Osteoblast (primary cell): ENCODE results near the gene DES. TPM values are rescaled to one million over a fixed set of nuclear protein-coding genes. Genes with fewer than 3 reads are reported as not detected.

Experiments
- DNase-seq: peaks from one replicate; pipeline ENCODE4 v3.0.0; 2011; ENCODE audit warnings: low spot score, mixed read lengths; ENCODE audit not compliant: insufficient read length; ENCODE audit errors: missing footprints
- H2AFZ ChIP-seq: 2 replicates; pipeline ENCODE4 v1.6.0; 2011; ENCODE audit warnings: mild to moderate bottlenecking, low read length
- H3K27ac ChIP-seq: 2 replicates; pipeline ENCODE4 v1.5.1; 2011; ENCODE audit warnings: mild to moderate bottlenecking, low read depth, low read length, moderate library complexity
- H3K27me3 ChIP-seq: 2 replicates; pipeline ENCODE4 v1.6.0; 2012; ENCODE audit warnings: mild to moderate bottlenecking, control low read depth, inconsistent platforms, low read length, moderate library complexity; ENCODE audit not compliant: insufficient read depth
- H3K36me3 ChIP-seq: 2 replicates; pipeline ENCODE4 v1.5.1; 2011; ENCODE audit warnings: mild to moderate bottlenecking, low read length, control low read depth, moderate library complexity; ENCODE audit not compliant: insufficient read depth
- H3K4me1 ChIP-seq: 2 replicates; pipeline ENCODE4 v1.5.1; 2011; ENCODE audit warnings: mild to moderate bottlenecking, low read length, control low read depth, moderate library complexity; ENCODE audit not compliant: insufficient read depth
- H3K4me2 ChIP-seq: 2 replicates; pipeline ENCODE4 v1.6.0; 2011; ENCODE audit warnings: mild to moderate bottlenecking, low read length; ENCODE audit not compliant: insufficient read depth
- H3K4me3 ChIP-seq: fragments of 200-600 bp; sonication (generic); 3 replicates; pipeline ENCODE4 v1.5.1; 2012; ENCODE audit warnings: mild to moderate bottlenecking, low read length, inconsistent platforms; ENCODE audit not compliant: insufficient read depth
- H3K79me2 ChIP-seq: 2 replicates; pipeline ENCODE4 v1.6.0; 2012; ENCODE audit warnings: mild to moderate bottlenecking, low read length, control low read depth, inconsistent platforms; ENCODE audit not compliant: insufficient read depth
- H3K9me3 ChIP-seq: 2 replicates; pipeline ENCODE4 v1.5.1; 2011; ENCODE audit warnings: low read depth, low read length, control low read depth
- H4K20me1 ChIP-seq: 2 replicates; pipeline ENCODE4 v1.6.0; 2012; ENCODE audit warnings: mild to moderate bottlenecking, low read length, control low read depth; ENCODE audit not compliant: insufficient read depth
- CTCF ChIP-seq: IDR thresholded peaks from 2 replicates; pipeline ENCODE4 v1.5.1; 2011; ENCODE audit warnings: mild to moderate bottlenecking, low read depth, low read length, moderate library complexity; ENCODE audit errors: extremely low read depth
- total RNA-seq: library from RNA; depleted of rRNA; stranded (reverse); fragments of >200 nt; gene quantifications from 2 replicates; pipeline ENCODE4 v1.2.3, GENCODE V29; 2012

DES gene
- total RNA-seq, 1 donor: 0.72 TPM

GRCh38 chr2:219419331-219420197, 1.4 kb downstream of the DES start:
- no peak overlapping the region for H3K4me2 ChIP-seq
- H3K27ac ChIP-seq: no peak overlapping the region
- no peak for TF ChIP-seq CTCF
- H3K9me3 ChIP-seq: no peaks in the 10 kb centered on the region
- H2AFZ ChIP-seq: no peak overlapping the region
- H3K4me1 ChIP-seq: peaks cover 14% of the 10 kb centered on the region
- no peak overlapping the region for H3K4me3 ChIP-seq
- no peaks in the 10 kb centered on the region for H3K79me2 ChIP-seq
- DNase-seq: peak; percentile 53
- H4K20me1 ChIP-seq: no peaks in the 10 kb centered on the region
- no peaks in the 10 kb centered on the region for H3K36me3 ChIP-seq
- peaks cover 6% of the 10 kb centered on the region for H3K27me3 ChIP-seq

GRCh38 chr2:219420687-219421086, 2.5 kb downstream of the DES start:
- Histone ChIP-seq H3K36me3 (no peaks in the 10 kb centered on the region), H3K27ac (no peak overlapping the region), H3K27me3 (peaks cover 6% of the 10 kb centered on the region), H3K9me3 (no peaks in the 10 kb centered on the region), H3K4me2 (no peak overlapping the region), H3K4me1 (peaks cover 20% of the 10 kb centered on the region), H2AFZ (no peak overlapping the region), H4K20me1 (no peaks in the 10 kb centered on the region), H3K4me3 (no peak overlapping the region), H3K79me2 (no peaks in the 10 kb centered on the region)
- no peak for TF ChIP-seq CTCF
- no peak for DNase-seq

- Histone ChIP-seq H3K79me2 (no peaks in the 10 kb centered on the region), H3K36me3 (no peaks in the 10 kb centered on the region), H3K4me2 (no peak overlapping the region), H3K27ac (no peak overlapping the region), H2AFZ (no peak overlapping the region), H3K27me3 (peaks cover 6% of the 10 kb centered on the region), H3K4me3 (no peak overlapping the region), H3K4me1 (peaks cover 20% of the 10 kb centered on the region), H3K9me3 (no peaks in the 10 kb centered on the region), H4K20me1 (no peaks in the 10 kb centered on the region)
- DNase-seq: peak; percentile 62
- TF ChIP-seq CTCF: no peak
Measured at GRCh38 chr2:219421323-219421722, 3.1 kb downstream of the DES start.

- H3K4me2 ChIP-seq: no peak overlapping the region
- DNase-seq: peak; percentile 27
- TF ChIP-seq CTCF: no peak
Measured at GRCh38 chr2:219422952-219423534, 4.9 kb downstream of the DES start.

More at GRCh38 chr2:219422952-219423534, 4.9 kb downstream of the DES start:
- H3K27ac ChIP-seq: no peak overlapping the region
- H3K4me1 ChIP-seq: peaks cover 15% of the 10 kb centered on the region
- no peak overlapping the region for H2AFZ ChIP-seq
- H3K4me3 ChIP-seq: no peak overlapping the region
- no peaks in the 10 kb centered on the region for H3K36me3 ChIP-seq
- H4K20me1 ChIP-seq: no peaks in the 10 kb centered on the region
- no peaks in the 10 kb centered on the region for H3K79me2 ChIP-seq
- peaks cover 6% of the 10 kb centered on the region for H3K27me3 ChIP-seq
- no peaks in the 10 kb centered on the region for H3K9me3 ChIP-seq
